Right lung (tissue), 5 donors: ENCODE data around the gene GBX2. TPM values are rescaled to one million over a fixed set of nuclear protein-coding genes. Genes with fewer than 3 reads are reported as not detected.

Experiments
- DNase-seq, 2 donors: peaks; one replicate each; pipeline ENCODE4 v3.0.0-alpha.2; 2013
- polyA plus RNA-seq, 5 donors: library from polyadenylated mRNA; unstranded; fragments of 120-200 nt; gene quantifications; one replicate each; pipeline versions ENCODE4 v1.2.1 to v1.2.3, GENCODE V29; 2013; ENCODE audit warnings: inconsistent platforms in 1 of 5, low replicate concordance in 1 of 5; ENCODE audit not compliant: insufficient read length in 5 of 5, insufficient read depth in 1 of 5

GBX2 gene
- polyA plus RNA-seq, 5 donors = 0.18 TPM; not detected in 4

- no peak for DNase-seq
These were observed 50.3 kb downstream of the GBX2 start for GRCh38 chr2:236117861-236118269.

GRCh38 chr2:236117401-236117800 lies 50.8 kb downstream of the GBX2 start:
- DNase-seq = no peak

Other genes starting within 250 kb of the GBX2 start
- gene ASB18, start 96.0 kb upstream of the GBX2 start, polyA plus RNA-seq = under 1 TPM in 4 of 5 donors, not detected in 1; 0.04 to 0.21 (median 0.12) TPM